ENCODE results near the gene BTAF1.

DNA sequence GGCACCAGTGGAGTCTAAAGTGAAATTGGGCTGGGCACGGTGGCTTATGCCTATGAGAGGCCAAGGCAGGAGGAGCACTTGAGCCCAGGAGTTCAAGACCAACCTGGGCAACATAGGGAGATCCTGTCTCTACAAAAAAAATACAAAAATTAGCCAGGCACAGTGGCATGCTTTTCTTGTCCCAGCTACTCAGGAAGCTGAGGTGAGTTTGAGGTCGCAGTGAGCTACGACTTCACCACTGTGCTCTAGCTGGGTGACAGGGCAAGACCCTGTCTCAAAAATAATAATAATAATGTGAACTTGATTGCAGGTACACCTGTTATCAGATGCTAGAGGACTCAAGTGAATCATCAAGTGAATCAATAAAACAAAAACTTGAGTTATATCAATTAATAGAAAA, 108.0 kb downstream of the BTAF1 start:
- TF ChIP-seq, protein P1, sequence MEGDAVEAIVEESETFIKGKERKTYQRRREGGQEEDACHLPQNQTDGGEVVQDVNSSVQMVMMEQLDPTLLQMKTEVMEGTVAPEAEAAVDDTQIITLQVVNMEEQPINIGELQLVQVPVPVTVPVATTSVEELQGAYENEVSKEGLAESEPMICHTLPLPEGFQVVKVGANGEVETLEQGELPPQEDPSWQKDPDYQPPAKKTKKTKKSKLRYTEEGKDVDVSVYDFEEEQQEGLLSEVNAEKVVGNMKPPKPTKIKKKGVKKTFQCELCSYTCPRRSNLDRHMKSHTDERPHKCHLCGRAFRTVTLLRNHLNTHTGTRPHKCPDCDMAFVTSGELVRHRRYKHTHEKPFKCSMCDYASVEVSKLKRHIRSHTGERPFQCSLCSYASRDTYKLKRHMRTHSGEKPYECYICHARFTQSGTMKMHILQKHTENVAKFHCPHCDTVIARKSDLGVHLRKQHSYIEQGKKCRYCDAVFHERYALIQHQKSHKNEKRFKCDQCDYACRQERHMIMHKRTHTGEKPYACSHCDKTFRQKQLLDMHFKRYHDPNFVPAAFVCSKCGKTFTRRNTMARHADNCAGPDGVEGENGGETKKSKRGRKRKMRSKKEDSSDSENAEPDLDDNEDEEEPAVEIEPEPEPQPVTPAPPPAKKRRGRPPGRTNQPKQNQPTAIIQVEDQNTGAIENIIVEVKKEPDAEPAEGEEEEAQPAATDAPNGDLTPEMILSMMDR (IDR thresholded peaks at IDR 0.05): no peak
- TF ChIP-seq POLR2A (IDR thresholded peaks at IDR 0.05): no peak
